ENCODE data around the gene LTBP1. TPM values are rescaled to one million over a fixed set of nuclear protein-coding genes. Genes with fewer than 3 reads are reported as not detected.

LTBP1 gene
- total RNA-seq, 1 donor from 2014 or later: 0.15 TPM

GRCh38 chr2:33186937-33187336, 240.2 kb downstream of the LTBP1 start:
- intact Hi-C loops (cut with micrococcal nuclease): no loop called here

- intact Hi-C loops (cut with micrococcal nuclease): no loop called here
These were observed 242.0 kb downstream of the LTBP1 start for GRCh38 chr2:33188799-33189198.

DNA sequence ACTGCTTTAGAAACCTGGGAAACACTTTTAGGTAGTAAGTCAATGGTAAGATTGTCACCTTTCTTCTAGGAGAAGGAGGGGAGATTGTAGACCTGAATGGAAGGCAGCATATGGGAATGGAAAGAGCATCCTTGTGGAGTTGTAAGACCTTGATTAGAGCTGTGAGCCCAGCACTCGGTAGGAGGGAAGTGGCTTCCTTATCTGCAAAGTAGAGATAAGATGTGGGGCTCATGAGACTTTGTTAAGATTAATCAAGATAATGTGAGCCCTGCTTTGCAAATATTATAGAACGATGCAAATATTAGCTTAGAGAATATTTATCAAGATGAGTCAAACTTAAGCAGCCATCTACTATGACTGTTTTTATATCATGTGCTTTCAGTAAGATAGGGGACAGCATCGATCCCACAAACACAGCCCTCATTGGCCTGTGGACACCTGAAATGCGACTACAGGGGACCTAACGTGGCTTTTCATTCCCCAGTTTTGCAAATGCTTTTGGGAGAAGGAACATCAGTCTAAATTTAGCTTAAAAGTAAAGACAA, 243.7 kb downstream of the LTBP1 start:
- intact Hi-C loops (cut with micrococcal nuclease): no loop called here

DNA sequence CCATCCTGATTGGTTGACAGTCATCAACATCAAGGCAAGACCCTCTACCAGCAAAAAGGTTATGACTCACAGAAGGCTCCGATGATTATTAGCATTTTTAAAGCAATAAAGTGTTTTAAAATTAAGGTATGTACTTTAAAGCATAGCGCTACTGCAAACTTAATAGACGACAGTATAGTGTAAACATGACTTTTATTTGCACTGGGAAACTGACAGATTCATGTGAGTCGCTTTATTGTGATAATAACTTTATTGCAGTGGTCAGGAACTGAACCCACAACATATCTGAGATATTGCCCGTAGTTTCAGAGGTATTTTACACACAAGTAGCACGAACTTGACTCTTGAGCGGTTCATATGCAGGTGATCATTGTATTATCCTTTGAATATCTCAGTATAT, 249.1 kb downstream of the LTBP1 start:
- intact Hi-C loops (cut with micrococcal nuclease): no loop called here

DNA sequence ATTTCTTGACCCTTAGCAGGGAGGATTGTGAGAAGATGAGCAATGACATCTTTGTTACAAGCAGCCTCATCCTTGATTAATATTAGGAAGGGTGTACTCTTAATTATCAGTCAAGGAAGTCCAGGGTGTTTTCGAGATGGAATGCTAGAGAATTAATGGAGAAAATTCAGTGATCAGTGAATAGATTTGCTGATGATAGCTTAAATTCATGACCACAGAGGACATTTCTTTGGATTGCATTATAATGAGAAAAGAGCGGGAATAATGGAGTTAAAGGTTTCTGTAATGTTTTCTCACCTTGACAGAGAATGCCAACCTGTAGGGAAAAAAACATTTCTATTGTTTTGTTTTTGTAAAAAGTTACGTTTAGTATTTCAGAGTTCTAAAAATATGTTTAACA, 249.9 kb downstream of the LTBP1 start:
- intact Hi-C loops (cut with micrococcal nuclease): no loop called here

GRCh38 chr2:33197198-33197938, 250.6 kb downstream of the LTBP1 start:
- intact Hi-C loops (cut with micrococcal nuclease): no loop called here

DNA sequence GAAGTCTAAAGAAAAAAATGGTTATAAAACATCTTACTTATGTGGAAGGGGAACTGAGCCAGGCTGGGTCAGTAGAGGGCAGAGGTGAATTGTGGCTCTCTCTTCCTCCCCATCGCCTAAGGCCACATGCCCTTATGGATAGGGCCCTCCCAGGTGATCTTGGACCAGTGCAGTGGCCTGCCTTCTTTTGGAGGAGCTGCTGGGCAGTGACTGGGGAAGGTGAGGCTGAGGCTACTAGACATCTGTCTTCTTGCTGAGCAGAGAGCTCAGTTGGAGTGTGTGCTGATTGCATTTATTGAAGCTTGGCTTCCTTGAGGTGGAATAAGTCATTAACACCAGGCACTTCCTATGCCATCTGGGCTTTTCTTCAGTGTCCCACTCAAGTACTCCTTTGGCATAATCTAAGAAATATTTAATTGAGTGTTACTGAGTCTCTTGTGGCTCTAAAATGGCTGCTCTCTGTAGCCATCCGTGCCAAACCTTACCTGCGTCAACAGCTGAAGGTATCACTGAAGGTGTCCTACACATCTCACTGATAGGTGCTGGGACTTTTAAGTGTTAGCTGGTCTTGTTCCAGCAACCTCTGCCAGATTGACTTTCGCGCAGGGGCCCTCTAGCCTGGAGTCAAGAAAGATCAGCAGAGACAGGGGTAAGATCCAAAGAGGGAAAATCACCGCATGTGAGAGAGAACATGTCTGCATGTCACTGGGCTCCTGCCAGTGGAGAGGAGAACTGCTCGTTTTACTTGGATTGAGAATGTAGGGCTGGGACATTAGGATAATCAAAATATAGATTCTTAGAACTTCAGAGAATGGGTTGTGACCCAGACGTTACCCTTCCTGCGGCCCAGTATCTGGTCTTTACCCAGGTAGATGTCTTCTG, 256.1 kb downstream of the LTBP1 start:
- intact Hi-C loops (cut with micrococcal nuclease): no loop called here

- intact Hi-C loops (cut with micrococcal nuclease): no loop called here
These were observed 258.2 kb downstream of the LTBP1 start for GRCh38 chr2:33204945-33205344.

DNA sequence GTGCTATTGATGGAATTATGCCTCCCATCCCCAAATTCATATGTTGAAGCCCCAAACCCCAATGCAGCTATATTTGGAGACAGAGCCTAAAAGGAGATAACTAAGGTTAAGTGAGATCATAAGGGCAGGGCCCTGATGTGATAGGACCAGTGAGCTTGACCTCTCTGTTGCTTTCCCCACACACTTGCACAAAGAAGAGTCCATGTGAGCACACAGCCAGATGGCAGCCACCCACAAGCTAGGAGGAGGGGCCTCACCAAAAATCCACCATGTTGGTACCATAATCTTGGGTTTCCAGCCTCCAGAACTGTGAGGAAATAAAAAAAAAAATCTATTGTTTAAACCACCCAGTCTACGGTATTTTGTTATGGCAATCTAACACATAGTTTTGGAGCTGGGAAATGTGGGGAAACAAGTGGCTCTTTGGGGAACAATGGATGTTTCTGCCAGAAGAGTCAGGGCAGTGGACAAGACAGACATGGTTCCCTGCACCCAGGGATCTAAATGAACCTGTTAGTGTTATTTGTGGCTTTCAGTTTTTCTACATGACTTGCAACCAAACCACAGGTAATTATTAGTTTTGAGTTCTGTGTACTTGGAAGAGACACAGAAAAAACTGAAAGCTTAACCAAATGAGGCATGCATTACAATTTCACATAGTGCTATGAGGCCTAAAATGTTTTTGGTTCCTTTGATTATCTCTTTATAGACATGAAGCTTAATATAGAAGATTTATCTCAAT, 259.1 kb downstream of the LTBP1 start:
- intact Hi-C loops (cut with micrococcal nuclease): no loop called here

GRCh38 chr2:33207151-33207740, 260.5 kb downstream of the LTBP1 start:
- intact Hi-C loops (cut with micrococcal nuclease): no loop called here

- intact Hi-C loops (cut with micrococcal nuclease): no loop called here
These were observed 261.6 kb downstream of the LTBP1 start for GRCh38 chr2:33208400-33208799.

DNA sequence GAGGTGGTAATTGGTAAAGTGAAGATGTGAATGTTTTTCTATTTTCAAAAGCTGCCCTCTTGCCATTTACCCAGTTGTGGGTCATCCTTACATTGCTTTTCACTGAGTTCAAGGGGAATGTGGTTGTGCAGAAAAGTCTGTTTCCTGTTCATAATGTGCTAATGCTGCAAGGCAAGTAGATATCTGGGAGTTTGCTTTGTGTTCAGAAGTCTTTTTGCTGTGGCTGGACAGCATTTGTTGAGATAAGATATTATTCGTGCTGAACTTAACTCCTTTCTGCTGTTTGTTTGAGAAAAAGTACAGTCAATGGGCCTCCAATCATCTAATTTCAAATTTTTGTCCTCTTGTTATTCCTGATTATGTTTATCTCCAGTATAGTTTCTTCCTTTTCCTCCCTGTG, 263.2 kb downstream of the LTBP1 start:
- intact Hi-C loops (cut with micrococcal nuclease): no loop called here

- intact Hi-C loops (cut with micrococcal nuclease): no loop called here
These were observed 263.9 kb downstream of the LTBP1 start for GRCh38 chr2:33210626-33211025.

- intact Hi-C loops (cut with micrococcal nuclease): no loop called here
These were observed 265.4 kb downstream of the LTBP1 start for GRCh38 chr2:33212151-33212550.

DNA sequence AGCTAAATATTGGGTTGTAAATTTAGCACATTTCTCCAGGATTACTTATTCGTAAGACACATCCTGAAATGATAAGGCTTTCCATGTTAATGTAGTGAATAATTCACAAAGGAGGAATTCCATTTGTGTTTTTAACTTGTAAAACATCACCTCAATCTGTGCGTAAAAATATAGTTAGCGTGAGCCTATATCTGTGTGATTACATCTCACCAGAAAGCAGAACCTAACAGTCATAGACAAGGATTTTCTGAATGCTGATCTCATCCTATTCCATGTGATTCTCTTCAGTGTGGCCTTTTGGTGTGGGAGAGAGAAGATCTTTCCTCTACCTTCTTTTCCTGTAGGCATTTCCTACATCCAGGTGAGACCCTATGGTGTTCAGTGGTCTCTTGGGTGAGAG, 266.5 kb downstream of the LTBP1 start:
- intact Hi-C loops (cut with micrococcal nuclease): no loop called here

DNA sequence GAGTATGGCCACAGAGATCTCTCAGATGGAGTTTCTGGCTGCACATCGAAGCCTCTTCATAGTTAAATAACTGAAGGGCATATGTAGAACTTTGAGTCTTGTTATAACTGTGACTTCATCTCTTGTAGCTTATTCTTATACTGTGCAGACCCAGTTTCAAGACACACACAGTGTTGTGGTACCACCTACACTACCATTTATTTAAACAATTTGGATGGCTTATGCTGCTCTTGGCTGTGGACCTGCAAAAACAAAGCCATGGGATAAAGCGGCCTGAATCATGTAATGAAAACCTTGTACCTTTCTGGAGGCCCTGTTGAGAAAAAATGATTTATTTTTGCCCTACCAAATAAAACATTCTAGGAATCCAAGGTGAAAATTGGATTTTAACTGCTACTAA, 266.9 kb downstream of the LTBP1 start:
- intact Hi-C loops (cut with micrococcal nuclease): no loop called here

DNA sequence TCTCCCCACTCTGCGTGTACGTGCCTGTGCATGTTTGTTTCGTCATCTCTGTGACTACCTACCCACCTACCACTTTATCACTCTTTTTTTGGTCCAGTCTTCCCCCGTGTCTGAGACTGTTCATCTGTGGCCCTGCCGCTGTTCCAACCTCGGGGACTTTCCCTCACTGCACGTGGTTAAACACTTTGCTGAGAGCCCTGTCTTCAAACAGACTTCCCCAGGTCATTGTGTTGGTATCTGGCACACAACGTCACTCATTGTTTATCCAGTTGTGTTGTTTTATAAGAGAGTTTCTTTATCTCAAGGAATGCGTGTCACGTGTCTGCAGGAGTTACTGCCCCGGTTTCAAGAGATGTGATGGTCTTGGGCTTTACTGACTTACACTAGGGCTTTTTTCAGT, 267.7 kb downstream of the LTBP1 start:
- intact Hi-C loops (cut with micrococcal nuclease): no loop called here

GRCh38 chr2:33214857-33215256, 268.1 kb downstream of the LTBP1 start:
- intact Hi-C loops (cut with micrococcal nuclease): no loop called here

GRCh38 chr2:33215299-33215698, 268.5 kb downstream of the LTBP1 start:
- intact Hi-C loops (cut with micrococcal nuclease): no loop called here

GRCh38 chr2:33215983-33216382, 269.2 kb downstream of the LTBP1 start:
- intact Hi-C loops (cut with micrococcal nuclease): no loop called here

- intact Hi-C loops (cut with micrococcal nuclease): no loop called here
These were observed 269.9 kb downstream of the LTBP1 start for GRCh38 chr2:33216508-33217182.
